Measurements from ENCODE around the gene SLC35F3. TPM values are rescaled to one million over a fixed set of nuclear protein-coding genes. Genes with fewer than 3 reads are reported as not detected.

SLC35F3 gene
- total and polyA plus RNA-seq, 9 donors = 0.04 to 0.69 (median 0.17) TPM; not detected in 3

DNA sequence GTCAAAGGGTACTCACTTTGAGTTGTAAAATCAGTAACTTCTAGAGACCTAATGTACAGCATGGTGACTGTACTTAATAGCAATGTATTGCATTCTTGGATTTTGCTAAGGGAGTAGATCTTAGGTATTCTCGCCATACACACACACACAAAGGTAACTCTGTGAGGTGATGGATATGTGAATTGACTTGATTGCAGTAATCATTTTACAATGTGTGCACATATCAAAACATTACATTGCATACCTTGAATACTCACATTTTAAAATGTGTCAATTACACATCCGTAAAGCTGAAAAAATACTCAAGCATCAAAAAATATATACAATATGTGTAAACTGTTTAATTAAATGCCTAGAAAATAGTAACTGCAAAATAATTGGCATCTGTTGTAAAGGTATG is 86.0 kb downstream of the SLC35F3 start:
- Histone ChIP-seq H3K27me3 (no peaks in the 10 kb centered on the region), H3K4me1 (ENCODE audit: insufficient read depth) (no peaks in the 10 kb centered on the region), H3K9me3 (no peaks in the 10 kb centered on the region), H3K36me3 (no peaks in the 10 kb centered on the region), H3K27ac (no peak overlapping the region), H3K4me3 (no peak overlapping the region)
- intact Hi-C loops (cut with DNase I) = no loop called here
- WGBS, 3 donors = 45 to 72% (median 70%) methylated on average over 2 of the region's 2 CpGs
- no peak for DNase-seq
- TF ChIP-seq POLR2A (IDR thresholded peaks at IDR 0.05) (no peak), EP300 (IDR thresholded peaks at IDR 0.05) (no peak)
- TF ChIP-seq, protein P1, sequence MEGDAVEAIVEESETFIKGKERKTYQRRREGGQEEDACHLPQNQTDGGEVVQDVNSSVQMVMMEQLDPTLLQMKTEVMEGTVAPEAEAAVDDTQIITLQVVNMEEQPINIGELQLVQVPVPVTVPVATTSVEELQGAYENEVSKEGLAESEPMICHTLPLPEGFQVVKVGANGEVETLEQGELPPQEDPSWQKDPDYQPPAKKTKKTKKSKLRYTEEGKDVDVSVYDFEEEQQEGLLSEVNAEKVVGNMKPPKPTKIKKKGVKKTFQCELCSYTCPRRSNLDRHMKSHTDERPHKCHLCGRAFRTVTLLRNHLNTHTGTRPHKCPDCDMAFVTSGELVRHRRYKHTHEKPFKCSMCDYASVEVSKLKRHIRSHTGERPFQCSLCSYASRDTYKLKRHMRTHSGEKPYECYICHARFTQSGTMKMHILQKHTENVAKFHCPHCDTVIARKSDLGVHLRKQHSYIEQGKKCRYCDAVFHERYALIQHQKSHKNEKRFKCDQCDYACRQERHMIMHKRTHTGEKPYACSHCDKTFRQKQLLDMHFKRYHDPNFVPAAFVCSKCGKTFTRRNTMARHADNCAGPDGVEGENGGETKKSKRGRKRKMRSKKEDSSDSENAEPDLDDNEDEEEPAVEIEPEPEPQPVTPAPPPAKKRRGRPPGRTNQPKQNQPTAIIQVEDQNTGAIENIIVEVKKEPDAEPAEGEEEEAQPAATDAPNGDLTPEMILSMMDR (IDR thresholded peaks at IDR 0.05) = no peak

DNA sequence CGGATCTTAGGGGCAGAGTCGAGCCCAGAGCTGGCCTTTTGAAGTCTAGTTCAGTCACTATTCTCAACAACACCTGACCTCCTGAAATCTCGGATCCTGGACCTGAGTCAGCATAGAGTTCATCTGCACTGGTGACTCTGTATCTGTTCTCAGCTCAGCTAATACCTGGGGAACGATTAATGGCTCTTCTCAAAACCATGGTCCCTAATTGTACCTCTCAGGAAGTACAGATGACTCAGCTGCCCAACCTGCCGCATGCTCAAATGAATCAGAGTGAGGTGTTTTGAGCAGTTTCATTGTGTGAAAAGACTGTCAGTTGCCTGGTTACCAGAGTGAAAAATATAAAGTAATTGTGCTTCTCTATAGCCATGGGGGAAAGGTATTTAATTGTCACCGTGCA is 89.2 kb downstream of the SLC35F3 start:
- WGBS, 3 donors = 58 to 69% (median 68%) methylated on average over 6 of the region's 6 CpGs
- DNase-seq = no peak
- no peak overlapping the region for H3K4me3 ChIP-seq
- no peak for TF ChIP-seq EP300 (IDR thresholded peaks at IDR 0.05)
- no peak for TF ChIP-seq POLR2A (IDR thresholded peaks at IDR 0.05)
- TF ChIP-seq, protein P1 (IDR thresholded peaks at IDR 0.05) = no peak
- intact Hi-C loops (cut with DNase I) = no loop called here
- no peaks in the 10 kb centered on the region for H3K4me1 ChIP-seq (ENCODE audit: insufficient read depth)
- H3K27ac ChIP-seq = no peak overlapping the region
- no peaks in the 10 kb centered on the region for H3K27me3 ChIP-seq
- H3K36me3 ChIP-seq = no peaks in the 10 kb centered on the region
- no peaks in the 10 kb centered on the region for H3K9me3 ChIP-seq

DNA sequence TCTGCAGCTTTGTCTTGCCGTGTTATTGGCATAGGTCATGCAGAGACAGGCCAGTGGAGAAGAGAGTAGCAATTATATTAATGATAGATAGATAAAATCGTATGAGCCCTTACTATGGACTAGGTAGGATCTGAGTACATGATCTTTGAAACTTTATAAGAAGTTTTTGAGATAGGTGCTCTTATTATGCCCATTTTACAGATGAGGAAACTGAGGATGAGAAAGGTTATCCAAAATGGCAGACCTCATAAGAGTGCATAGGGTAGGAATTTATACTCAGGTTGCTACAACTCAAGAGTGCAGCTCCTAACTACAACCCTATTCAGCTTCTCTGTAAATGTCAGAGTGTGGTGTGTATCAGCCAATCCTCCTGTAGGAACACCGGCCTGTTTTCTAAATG is 89.6 kb downstream of the SLC35F3 start:
- no peaks in the 10 kb centered on the region for H3K4me1 ChIP-seq (ENCODE audit: insufficient read depth)
- 78 to 83% (median 78%) methylated on average over 3 of the region's 3 CpGs for WGBS, 3 donors
- TF ChIP-seq POLR2A (IDR thresholded peaks at IDR 0.05) = no peak
- TF ChIP-seq, protein P1 (IDR thresholded peaks at IDR 0.05) = no peak
- TF ChIP-seq EP300 (IDR thresholded peaks at IDR 0.05) = no peak
- H3K27me3 ChIP-seq = no peaks in the 10 kb centered on the region
- H3K27ac ChIP-seq = no peak overlapping the region
- H3K4me3 ChIP-seq = no peak overlapping the region
- DNase-seq = no peak
- intact Hi-C loops (cut with DNase I) = no loop called here
- H3K9me3 ChIP-seq = no peaks in the 10 kb centered on the region
- no peaks in the 10 kb centered on the region for H3K36me3 ChIP-seq

DNA sequence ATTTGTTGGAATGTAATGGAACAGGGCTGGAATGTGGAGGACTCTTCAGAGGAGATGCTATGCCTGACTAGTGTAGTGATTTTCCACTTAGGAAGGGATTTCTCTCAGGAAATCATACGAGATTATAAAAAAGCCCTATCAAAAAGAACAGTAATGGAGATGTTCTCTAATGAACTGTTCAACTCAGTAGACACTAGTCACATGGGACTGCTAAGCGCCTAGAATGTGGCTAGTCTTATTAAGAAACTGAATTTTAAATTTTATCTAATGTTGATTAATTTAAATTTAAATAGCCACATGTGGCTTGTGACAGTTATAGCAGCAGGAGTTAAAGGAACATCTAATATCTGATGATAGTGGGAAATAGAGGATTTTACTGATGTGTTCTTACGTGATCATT is 94.0 kb downstream of the SLC35F3 start:
- intact Hi-C loops (cut with DNase I) = no loop called here
- H3K27ac ChIP-seq = no peak overlapping the region
- no peaks in the 10 kb centered on the region for H3K4me1 ChIP-seq (ENCODE audit: insufficient read depth)
- no peaks in the 10 kb centered on the region for H3K36me3 ChIP-seq
- H3K27me3 ChIP-seq = no peaks in the 10 kb centered on the region
- no peaks in the 10 kb centered on the region for H3K9me3 ChIP-seq
- WGBS, 3 donors = 75 to 87% (median 79%) methylated on average over 3 of the region's 3 CpGs
- no peak for DNase-seq
- no peak for TF ChIP-seq EP300 (IDR thresholded peaks at IDR 0.05)
- TF ChIP-seq, protein P1 (IDR thresholded peaks at IDR 0.05) = no peak
- no peak for TF ChIP-seq POLR2A (IDR thresholded peaks at IDR 0.05)
- no peak overlapping the region for H3K4me3 ChIP-seq

DNA sequence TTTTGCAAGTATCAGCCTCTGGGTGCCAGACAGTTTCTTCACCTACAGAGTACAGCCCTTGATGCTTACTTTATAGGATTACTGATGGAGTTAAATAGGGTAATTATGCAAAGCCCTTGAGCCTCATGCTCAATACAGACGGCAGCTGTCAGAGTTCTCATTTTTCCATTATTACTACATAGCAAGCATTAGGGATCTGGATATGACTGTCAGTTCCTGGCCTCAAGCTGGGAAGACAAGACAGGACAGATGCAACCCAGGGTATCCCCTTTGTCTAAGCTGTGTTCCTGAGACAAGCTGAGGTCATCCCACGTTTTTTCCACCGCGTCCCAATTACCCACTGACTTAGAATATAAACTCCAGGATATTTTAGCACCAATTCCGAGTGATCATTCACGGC is 94.4 kb downstream of the SLC35F3 start:
- no peak for DNase-seq
- Histone ChIP-seq H3K9me3 (no peaks in the 10 kb centered on the region), H3K4me1 (ENCODE audit: insufficient read depth) (no peaks in the 10 kb centered on the region), H3K27me3 (no peaks in the 10 kb centered on the region), H3K4me3 (no peak overlapping the region), H3K36me3 (no peaks in the 10 kb centered on the region), H3K27ac (no peak overlapping the region)
- TF ChIP-seq, protein P1 (IDR thresholded peaks at IDR 0.05) = no peak
- TF ChIP-seq EP300 (IDR thresholded peaks at IDR 0.05) = no peak
- TF ChIP-seq POLR2A (IDR thresholded peaks at IDR 0.05) = no peak
- intact Hi-C loops (cut with DNase I) = no loop called here
- 77 to 88% (median 87%) methylated on average over 6 of the region's 6 CpGs for WGBS, 3 donors

Measured in ovary (tissue), 9 donors.